Pancreas (tissue), 10 donors: ENCODE measurements around the gene EMC1. TPM values are rescaled to one million over a fixed set of nuclear protein-coding genes. Genes with fewer than 3 reads are reported as not detected.
A peak's percentile ranks its signal among the peaks of the same experiment; 100 is the strongest.

Experiments
- ATAC-seq, 4 donors: fragments of 200-7000 bp; cut with Tn5 transposase; one replicate each; pipeline versions ENCODE4 v1.8.0 to v1.9.1; 2020; ENCODE audit warnings: mild to moderate bottlenecking in 4 of 4, moderate library complexity in 4 of 4
- DNase-seq, 6 donors: peaks; one replicate each; pipeline ENCODE4 v3.0.0-alpha.2; 2020
- FAIRE-seq: peaks from 2 replicates; lab custom pipeline; 2012; peaks lifted over from hg19 to GRCh38; lab: Jason Lieb, UNC
- H3K27ac ChIP-seq, 4 donors: fragments of 200-600 bp; sonication (generic); 1 replicate in 3 of 4; 2 replicates in 1 of 4; pipeline versions ENCODE4 v1.5.0 to v1.8.0; 2020
- H3K27me3 ChIP-seq, 4 donors: fragments of 200-600 bp; one replicate each; pipeline ENCODE4 v1.8.0; 2021
- H3K36me3 ChIP-seq, 3 donors: fragments of 200-600 bp; sonication (generic) in 1 of 3; one replicate each; pipeline versions ENCODE4 v1.5.0 to v1.8.0; 2020 to 2021
- H3K4me1 ChIP-seq, 3 donors: fragments of 200-600 bp; one replicate each; pipeline ENCODE4 v1.8.0; 2021
- H3K4me3 ChIP-seq, 4 donors: fragments of 200-600 bp; sonication (generic) in 2 of 4; one replicate each; pipeline versions ENCODE4 v1.5.0 to v1.8.0; 2020 to 2021
- H3K9me3 ChIP-seq, 4 donors: fragments of 200-600 bp; one replicate each; pipeline ENCODE4 v1.8.0; 2021
- WGBS, 2 donors: extraction: QIAGEN DNeasy Blood & Tissue Kit; methylation state at CpG; one replicate each; pipeline ENCODE4 v1.1.7; 2013; 5-methylcytosine and 5-hydroxymethylcytosine counted together
- intact Hi-C, 3 donors: fragments of 100-400 bp; cut with DNase I; formaldehyde crosslinking; loops; one replicate each; pipeline versions ENCODE4 v1.11.1 to v1.14.2; 2022
- polyA plus RNA-seq, 2 donors: library from polyadenylated mRNA; stranded (reverse); fragments of 200-250 nt; gene quantifications; one replicate each; pipeline ENCODE4 v1.2.3, GENCODE V29; 2013
- total RNA-seq, 6 donors: library from RNA; stranded (reverse); fragmentation: NEBNext Ultra II Directional in 4 of 6; extraction: Animal tissue kit (Norgen Biotek cat#: 25700) in 4 of 6; gene quantifications; one replicate each; pipeline versions ENCODE4 v1.2.1 to v1.2.4, GENCODE V29; 2021 to 2023
- TF ChIP-seq, protein P1 (sequence below), 4 donors: fragments of 200-600 bp; sonication (generic) in 3 of 4; IDR thresholded peaks; one replicate each; pipeline versions ENCODE4 v1.5.0 to v1.8.0; 2021; ENCODE audit warnings: antibody characterized with exemption in 4 of 4
- donor health status: healthy with polysubstance abuse.
- donor health status: DM: no; HTN: no; CAD: no; lungs with moderate emphysema.
- donor health status: DM: no; HTN: no; CAD: no.
- donor health status: control.
- donor health status: control.
- donor health status: Bipolar disorder and iron deficiency.
- donor health status: DM: yes; HTN: yes; CAD: no.
- donor health status: DM: no; HTN: no; CAD: no.
- donor health status: DM: no; HTN: no; CAD: no.
- donor health status: DM: yes; HTN: yes; CAD: no.

EMC1 gene
- total and polyA plus RNA-seq, 8 donors: 9.2 to 21.0 (median 14.8) TPM

DNA sequence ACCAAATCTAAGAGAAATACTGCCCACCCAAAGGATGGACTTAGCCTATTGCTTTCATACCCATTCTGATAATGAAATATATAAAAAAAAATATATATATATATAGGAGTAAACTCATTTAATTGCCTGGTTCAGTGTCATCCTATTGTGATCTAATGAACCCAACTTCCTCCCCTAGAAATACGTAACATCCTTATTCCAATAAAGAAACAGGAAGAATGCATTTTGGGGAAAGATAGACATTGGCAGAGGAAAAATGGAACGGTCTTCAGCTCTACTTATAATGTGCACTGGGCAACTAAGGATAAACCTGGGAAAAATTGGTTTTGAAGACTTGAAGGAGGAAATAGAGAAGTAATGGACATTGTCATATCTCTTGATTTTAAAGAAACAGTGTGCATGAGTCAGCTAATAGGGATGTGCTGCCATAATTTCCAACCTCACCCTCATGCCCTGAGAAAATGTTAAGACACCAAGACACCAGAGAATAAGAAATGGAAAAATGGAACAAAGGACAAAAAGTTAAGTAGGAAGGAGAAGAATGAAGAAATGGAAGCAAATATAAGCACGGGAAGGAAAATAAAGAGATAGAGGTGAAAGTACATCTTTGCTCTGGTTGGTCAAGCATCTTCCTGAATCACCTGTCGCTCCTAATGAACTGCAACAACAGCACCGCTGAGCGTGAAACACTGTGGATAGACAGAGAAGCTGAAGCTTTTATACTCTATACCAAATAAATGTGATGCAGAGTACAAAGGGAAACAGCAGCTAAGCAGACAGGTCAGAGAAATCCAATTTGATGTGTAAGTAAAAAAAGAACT lies 46.7 kb downstream of the EMC1 start:
- WGBS, 2 donors: 88 to 90% methylated on average over 6 of the region's 6 CpGs
- intact Hi-C loops: no loop called here
- TF ChIP-seq, protein P1, sequence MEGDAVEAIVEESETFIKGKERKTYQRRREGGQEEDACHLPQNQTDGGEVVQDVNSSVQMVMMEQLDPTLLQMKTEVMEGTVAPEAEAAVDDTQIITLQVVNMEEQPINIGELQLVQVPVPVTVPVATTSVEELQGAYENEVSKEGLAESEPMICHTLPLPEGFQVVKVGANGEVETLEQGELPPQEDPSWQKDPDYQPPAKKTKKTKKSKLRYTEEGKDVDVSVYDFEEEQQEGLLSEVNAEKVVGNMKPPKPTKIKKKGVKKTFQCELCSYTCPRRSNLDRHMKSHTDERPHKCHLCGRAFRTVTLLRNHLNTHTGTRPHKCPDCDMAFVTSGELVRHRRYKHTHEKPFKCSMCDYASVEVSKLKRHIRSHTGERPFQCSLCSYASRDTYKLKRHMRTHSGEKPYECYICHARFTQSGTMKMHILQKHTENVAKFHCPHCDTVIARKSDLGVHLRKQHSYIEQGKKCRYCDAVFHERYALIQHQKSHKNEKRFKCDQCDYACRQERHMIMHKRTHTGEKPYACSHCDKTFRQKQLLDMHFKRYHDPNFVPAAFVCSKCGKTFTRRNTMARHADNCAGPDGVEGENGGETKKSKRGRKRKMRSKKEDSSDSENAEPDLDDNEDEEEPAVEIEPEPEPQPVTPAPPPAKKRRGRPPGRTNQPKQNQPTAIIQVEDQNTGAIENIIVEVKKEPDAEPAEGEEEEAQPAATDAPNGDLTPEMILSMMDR (IDR thresholded peaks at IDR 0.05): no peak
- no peak overlapping the region for H3K4me3 ChIP-seq
- no peaks in the 10 kb centered on the region for H3K9me3 ChIP-seq
- peaks cover 0 to 9% (median 0%) of the 10 kb centered on the region in 3 donors for H3K36me3 ChIP-seq
- H3K27me3 ChIP-seq: no peaks in the 10 kb centered on the region
- ATAC-seq (no peak), FAIRE-seq (no peak), DNase-seq (no peak)
- peaks cover 10 to 35% (median 20%) of the 10 kb centered on the region in 3 donors for H3K4me1 ChIP-seq
- no peak overlapping the region for H3K27ac ChIP-seq

DNA sequence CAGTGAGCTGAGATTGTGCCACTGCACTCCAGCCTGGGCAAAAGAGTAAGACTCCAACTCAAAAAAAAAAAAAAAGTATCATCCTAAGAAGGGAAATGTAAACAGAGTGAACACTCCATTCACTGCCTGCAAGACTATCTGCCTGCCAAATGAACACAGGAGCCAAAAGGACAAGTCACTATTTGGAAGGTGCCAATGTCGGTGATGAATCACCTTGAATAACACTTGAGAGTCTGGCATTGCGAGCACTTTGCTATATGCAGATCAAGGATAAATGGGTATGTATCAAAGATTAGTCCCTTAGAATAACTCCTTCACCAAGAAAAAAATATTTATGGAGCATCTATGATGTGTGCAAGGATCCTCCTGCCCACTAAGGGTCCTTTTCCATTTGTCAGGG lies 47.9 kb downstream of the EMC1 start:
- Histone ChIP-seq H3K4me1 (peaks cover 10 to 26% (median 15%) of the 10 kb centered on the region in 3 donors), H3K27me3 (no peaks in the 10 kb centered on the region), H3K27ac (no peak overlapping the region), H3K36me3 (peaks cover 0 to 20% (median 3%) of the 10 kb centered on the region in 3 donors), H3K9me3 (no peaks in the 10 kb centered on the region), H3K4me3 (no peak overlapping the region)
- intact Hi-C loops: no loop called here
- DNase-seq: peak in 4 of 6 donors; percentile 30 to 70 (median 44)
- no peak for FAIRE-seq
- TF ChIP-seq, protein P1 (IDR thresholded peaks at IDR 0.05): no peak
- WGBS, 2 donors: 19 to 25% methylated on average over 2 of the region's 2 CpGs
- peak; percentile 87 to 92 (median 90) for ATAC-seq

DNA sequence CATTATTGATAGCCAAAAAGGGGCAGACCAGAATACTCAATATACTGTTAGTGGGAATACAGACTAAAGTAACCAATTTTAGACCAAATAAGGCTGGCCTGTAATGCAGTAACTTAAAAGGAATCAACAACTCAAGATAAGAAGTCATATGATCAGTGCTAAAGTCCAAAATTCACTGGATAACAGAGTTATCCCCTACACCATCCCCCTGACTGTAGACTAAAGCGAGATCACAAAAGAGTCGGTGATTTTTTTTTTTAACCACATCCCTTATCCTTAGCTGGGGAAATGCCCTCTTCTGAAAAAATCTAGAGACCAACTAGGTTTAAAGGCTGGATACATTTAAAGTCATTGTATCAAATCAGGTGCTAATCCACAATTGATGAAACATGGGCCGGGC lies 48.9 kb downstream of the EMC1 start:
- Histone ChIP-seq H3K27me3 (no peaks in the 10 kb centered on the region), H3K36me3 (peaks cover 7 to 31% (median 8%) of the 10 kb centered on the region in 3 donors), H3K9me3 (no peaks in the 10 kb centered on the region), H3K27ac (no peak overlapping the region), H3K4me1 (peaks cover 10 to 18% (median 15%) of the 10 kb centered on the region in 3 donors), H3K4me3 (no peak overlapping the region)
- DNase-seq (no peak), FAIRE-seq (no peak), ATAC-seq (peak in 1 of 4 donors; percentile 48)
- intact Hi-C loops: no loop called here
- TF ChIP-seq, protein P1 (IDR thresholded peaks at IDR 0.05): no peak
- 66 to 71% methylated on average over 3 of the region's 3 CpGs for WGBS, 2 donors

DNA sequence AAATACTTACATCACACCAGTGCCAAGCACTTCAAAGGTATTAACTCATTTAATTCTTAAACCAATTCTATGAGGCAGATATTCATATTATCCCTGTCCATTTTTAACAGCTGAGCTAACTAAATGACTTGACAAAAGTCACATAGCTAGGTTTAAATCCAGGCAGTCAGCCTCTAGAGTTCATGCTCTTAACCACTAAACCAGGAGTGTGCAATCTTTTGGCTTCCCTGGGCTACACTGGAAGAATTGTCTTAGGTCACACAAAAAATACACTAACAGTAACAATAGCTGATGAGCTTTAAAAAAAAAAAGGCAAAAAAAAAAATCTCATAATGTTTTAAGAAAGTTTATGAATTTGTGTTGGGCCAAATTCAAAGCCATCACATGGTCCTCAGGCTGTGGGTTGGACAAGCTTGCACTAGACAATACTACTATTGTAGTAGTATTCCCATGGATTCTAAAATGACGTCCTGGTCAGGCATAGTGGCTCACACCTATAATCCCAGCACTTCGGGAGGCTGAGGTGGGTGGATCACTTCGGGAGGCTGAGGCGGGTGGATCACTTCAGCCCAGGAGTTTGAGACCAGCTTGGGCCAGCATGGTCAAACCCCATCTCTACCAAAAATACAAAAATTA lies 51.2 kb downstream of the EMC1 start:
- ATAC-seq: no peak

More for the DNA sequence above, 51.2 kb downstream of the EMC1 start:
- H3K4me3 ChIP-seq: no peak overlapping the region
- WGBS, 2 donors: 64 to 77% methylated on average over 4 of the region's 4 CpGs
- DNase-seq (no peak), FAIRE-seq (no peak)
- no peaks in the 10 kb centered on the region for H3K9me3 ChIP-seq
- H3K36me3 ChIP-seq: peaks cover 8 to 46% (median 17%) of the 10 kb centered on the region in 3 donors
- H3K27me3 ChIP-seq: no peaks in the 10 kb centered on the region
- intact Hi-C loops: no loop called here
- TF ChIP-seq, protein P1 (IDR thresholded peaks at IDR 0.05): no peak
- no peak overlapping the region for H3K27ac ChIP-seq
- H3K4me1 ChIP-seq: peaks cover 7 to 16% (median 15%) of the 10 kb centered on the region in 3 donors
